Measurements from ENCODE around the gene PCNX1. TPM values are rescaled to one million over a fixed set of nuclear protein-coding genes. Genes with fewer than 3 reads are reported as not detected.

The PCNX1 gene
- total RNA-seq, 4 donors from 2014 or later: 47.1 to 73.6 (median 66.2) TPM

- Histone ChIP-seq H3K36me3 (peaks cover 0 to 35% of the 10 kb centered on the region in 2 donors), H3K27me3 (no peaks in the 10 kb centered on the region), H3K27ac (no peak overlapping the region), H3K4me3 (no peak overlapping the region), H3K9me3 (peaks cover 0 to 13% (median 0%) of the 10 kb centered on the region in 3 donors), H3K4me1 (no peaks in the 10 kb centered on the region)
- WGBS, 2 donors (ENCODE audit: low coverage in 1 of 2): 90 to 100% methylated on average over 5 to 8 of the region's 8 CpGs
- ATAC-seq: no peak
- TF ChIP-seq EP300 (IDR thresholded peaks at IDR 0.05): no peak
Measured at GRCh38 chr14:70947739-70948138, 40.5 kb downstream of the PCNX1 start.

- peaks cover 0 to 9% (median 0%) of the 10 kb centered on the region in 3 donors for H3K9me3 ChIP-seq
- no peak for ATAC-seq
Measured at GRCh38 chr14:70952485-70952884, 45.2 kb downstream of the PCNX1 start.

GRCh38 chr14:70954068-70954467 is 46.8 kb downstream of the PCNX1 start:
- H3K4me1 ChIP-seq: peaks cover 0 to 17% (median 0%) of the 10 kb centered on the region in 3 donors
- H3K9me3 ChIP-seq: no peaks in the 10 kb centered on the region
- peaks cover 0 to 14% of the 10 kb centered on the region in 2 donors for H3K36me3 ChIP-seq
- no peak overlapping the region for H3K27ac ChIP-seq
- ATAC-seq: no peak
- H3K4me3 ChIP-seq: no peak overlapping the region
- WGBS, 2 donors (ENCODE audit: low coverage in 1 of 2): 82 to 90% methylated on average over 1 of the region's 1 CpG
- TF ChIP-seq, protein P1, sequence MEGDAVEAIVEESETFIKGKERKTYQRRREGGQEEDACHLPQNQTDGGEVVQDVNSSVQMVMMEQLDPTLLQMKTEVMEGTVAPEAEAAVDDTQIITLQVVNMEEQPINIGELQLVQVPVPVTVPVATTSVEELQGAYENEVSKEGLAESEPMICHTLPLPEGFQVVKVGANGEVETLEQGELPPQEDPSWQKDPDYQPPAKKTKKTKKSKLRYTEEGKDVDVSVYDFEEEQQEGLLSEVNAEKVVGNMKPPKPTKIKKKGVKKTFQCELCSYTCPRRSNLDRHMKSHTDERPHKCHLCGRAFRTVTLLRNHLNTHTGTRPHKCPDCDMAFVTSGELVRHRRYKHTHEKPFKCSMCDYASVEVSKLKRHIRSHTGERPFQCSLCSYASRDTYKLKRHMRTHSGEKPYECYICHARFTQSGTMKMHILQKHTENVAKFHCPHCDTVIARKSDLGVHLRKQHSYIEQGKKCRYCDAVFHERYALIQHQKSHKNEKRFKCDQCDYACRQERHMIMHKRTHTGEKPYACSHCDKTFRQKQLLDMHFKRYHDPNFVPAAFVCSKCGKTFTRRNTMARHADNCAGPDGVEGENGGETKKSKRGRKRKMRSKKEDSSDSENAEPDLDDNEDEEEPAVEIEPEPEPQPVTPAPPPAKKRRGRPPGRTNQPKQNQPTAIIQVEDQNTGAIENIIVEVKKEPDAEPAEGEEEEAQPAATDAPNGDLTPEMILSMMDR (IDR thresholded peaks at IDR 0.05): no peak
- TF ChIP-seq EP300 (IDR thresholded peaks at IDR 0.05) (no peak), POLR2A (IDR thresholded peaks at IDR 0.05) (no peak)
- H3K27me3 ChIP-seq: no peaks in the 10 kb centered on the region

More at GRCh38 chr14:70952485-70952884, 45.2 kb downstream of the PCNX1 start:
- no peak overlapping the region for H3K27ac ChIP-seq
- no peak overlapping the region for H3K4me3 ChIP-seq
- peaks cover 0 to 23% of the 10 kb centered on the region in 2 donors for H3K36me3 ChIP-seq
- no peaks in the 10 kb centered on the region for H3K27me3 ChIP-seq
- no peak for TF ChIP-seq EP300 (IDR thresholded peaks at IDR 0.05)
- no peak for TF ChIP-seq POLR2AphosphoS5 (IDR thresholded peaks at IDR 0.05)
- TF ChIP-seq, protein P1 (IDR thresholded peaks at IDR 0.05): no peak
- TF ChIP-seq POLR2A (IDR thresholded peaks at IDR 0.05): no peak
- peaks cover 0 to 17% (median 0%) of the 10 kb centered on the region in 3 donors for H3K4me1 ChIP-seq
- WGBS, 2 donors (ENCODE audit: low coverage in 1 of 2): 88 to 94% methylated on average over 2 to 3 of the region's 3 CpGs

GRCh38 chr14:70955543-70956480 is 48.6 kb downstream of the PCNX1 start:
- Histone ChIP-seq H3K4me1 (peaks cover 0 to 17% (median 0%) of the 10 kb centered on the region in 3 donors), H3K27ac (no peak overlapping the region), H3K9me3 (no peaks in the 10 kb centered on the region), H3K36me3 (peaks cover 0 to 9% of the 10 kb centered on the region in 2 donors), H3K27me3 (no peaks in the 10 kb centered on the region), H3K4me3 (no peak overlapping the region)
- TF ChIP-seq POLR2AphosphoS5 (IDR thresholded peaks at IDR 0.05) (no peak), POLR2A (IDR thresholded peaks at IDR 0.05) (no peak)
- TF ChIP-seq, protein P1 (IDR thresholded peaks at IDR 0.05): peak in 3 of 4 experiments; percentile 40 to 58 (median 48)
- WGBS, 2 donors (ENCODE audit: low coverage in 1 of 2): 63 to 68% methylated on average over 3 to 4 of the region's 5 CpGs
- peak; percentile 41 for ATAC-seq

- Histone ChIP-seq H3K27ac (no peak overlapping the region), H3K4me3 (no peak overlapping the region), H3K27me3 (no peaks in the 10 kb centered on the region), H3K36me3 (peaks cover 0 to 4% of the 10 kb centered on the region in 2 donors), H3K4me1 (peaks cover 0 to 17% (median 0%) of the 10 kb centered on the region in 3 donors), H3K9me3 (no peaks in the 10 kb centered on the region)
- no peak for ATAC-seq
- TF ChIP-seq POLR2A (IDR thresholded peaks at IDR 0.05) (no peak), POLR2AphosphoS5 (IDR thresholded peaks at IDR 0.05) (no peak), EP300 (IDR thresholded peaks at IDR 0.05) (no peak)
- TF ChIP-seq, protein P1 (IDR thresholded peaks at IDR 0.05): no peak
- 77 to 79% methylated on average over 3 of the region's 3 CpGs for WGBS, 2 donors (ENCODE audit: low coverage in 1 of 2)
Measured at GRCh38 chr14:70956511-70956910, 49.3 kb downstream of the PCNX1 start.
